SK-N-MC (cell line): ENCODE measurements around the gene GALR2.
A peak's percentile ranks its signal among the peaks of the same experiment; 100 is the strongest.

Source experiments
- DNase-seq: peaks from one replicate; pipeline ENCODE4 v3.0.0-alpha.2; 2011; ENCODE audit warnings: low read depth, low spot score
- H3K27ac ChIP-seq: fragments of 200-600 bp; sonication (generic); 2 replicates; pipeline ENCODE4 v1.5.1; 2016; ENCODE audit warnings: mixed run types
- H3K36me3 ChIP-seq: fragments of 200-600 bp; sonication (generic); 2 replicates; pipeline ENCODE4 v1.6.1; 2017; ENCODE audit warnings: antibody characterized with exemption, low read length, mixed read lengths; ENCODE audit not compliant: insufficient read depth
- H3K4me3 ChIP-seq: fragments of 200-600 bp; sonication (generic); 2 replicates; pipeline ENCODE4 v1.5.1; 2016
- H3K9ac ChIP-seq: fragments of 200-600 bp; sonication (generic); 2 replicates; pipeline ENCODE4 v1.8.0; 2017; ENCODE audit warnings: mixed run types, mixed read lengths; ENCODE audit not compliant: insufficient read length
- H3K9me3 ChIP-seq: fragments of 200-600 bp; sonication (generic); 2 replicates; pipeline ENCODE4 v1.6.1; 2017; ENCODE audit warnings: low read depth, mild to moderate bottlenecking, antibody characterized with exemption, low read length, moderate library complexity, mixed read lengths
- EZH2 ChIP-seq: fragments of 200-600 bp; sonication (generic); IDR thresholded peaks from one replicate; pipeline ENCODE4 v1.6.1; 2017; ENCODE audit warnings: antibody characterized with exemption
- FOXP2 ChIP-seq: optimal IDR thresholded peaks from 2 replicates; pipeline ENCODE3; 2011; ENCODE audit warnings: mild to moderate bottlenecking, moderate library complexity; ENCODE audit not compliant: insufficient read depth; ENCODE audit errors: extremely low read length, control extremely low read depth
- POLR2AphosphoS5 ChIP-seq: IDR thresholded peaks from 2 replicates; pipeline ENCODE4 v1.6.1; 2012; ENCODE audit warnings: mild to moderate bottlenecking, low read depth, low read length, borderline replicate concordance

Gene GALR2

GRCh38 chr17:76080768-76081287, 6.2 kb downstream of the GALR2 start:
- Histone ChIP-seq H3K9me3 (no peaks in the 10 kb centered on the region), H3K9ac (no peak overlapping the region), H3K4me3 (no peak overlapping the region), H3K36me3 (peaks cover 16% of the 10 kb centered on the region; the same call in 1 of the 2 replicates), H3K27ac (no peak overlapping the region)
- DNase-seq, result no peak
- TF ChIP-seq EZH2, result no peak
- TF ChIP-seq POLR2AphosphoS5, result no peak
- no peak for TF ChIP-seq FOXP2

- H3K9me3 ChIP-seq, result no peaks in the 10 kb centered on the region
- no peak for DNase-seq
- H3K9ac ChIP-seq, result no peak overlapping the region
- TF ChIP-seq EZH2, result no peak
- TF ChIP-seq POLR2AphosphoS5, result 0 out of 2 replicates have a peak, but pooled peaks have one; percentile 9
- TF ChIP-seq FOXP2, result no peak
- no peak overlapping the region for H3K27ac ChIP-seq
- peaks cover 17% of the 10 kb centered on the region; the same call in 1 of the 2 replicates for H3K36me3 ChIP-seq
- no peak overlapping the region for H3K4me3 ChIP-seq
Observed at GRCh38 chr17:76081295-76082210, 7.0 kb downstream of the GALR2 start.

GRCh38 chr17:76082326-76083251, 8.0 kb downstream of the GALR2 start:
- DNase-seq, result no peak
- no peak overlapping the region for H3K9ac ChIP-seq
- H3K4me3 ChIP-seq, result no peak overlapping the region
- H3K27ac ChIP-seq, result 0 out of 2 replicates have a peak overlapping the region, but pooled peaks have one; percentile 42
- no peaks in the 10 kb centered on the region for H3K9me3 ChIP-seq
- TF ChIP-seq POLR2AphosphoS5, result no peak; the same call in 1 of the 2 replicates
- TF ChIP-seq FOXP2, result no peak
- TF ChIP-seq EZH2, result no peak
- H3K36me3 ChIP-seq, result peaks cover 17% of the 10 kb centered on the region; the same call in 1 of the 2 replicates

- Histone ChIP-seq H3K36me3 (peaks cover 20% of the 10 kb centered on the region; the same call in 1 of the 2 replicates), H3K9me3 (no peaks in the 10 kb centered on the region), H3K27ac (0 out of 2 replicates have a peak overlapping the region, but pooled peaks have one; percentile 42), H3K4me3 (no peak overlapping the region), H3K9ac (no peak overlapping the region)
- no peak for DNase-seq
- TF ChIP-seq FOXP2, result no peak
- no peak for TF ChIP-seq POLR2AphosphoS5
- TF ChIP-seq EZH2, result no peak
Observed at GRCh38 chr17:76083536-76084182, 9.1 kb downstream of the GALR2 start.

- Histone ChIP-seq H3K27ac (no peak overlapping the region), H3K9ac (no peak overlapping the region), H3K4me3 (no peak overlapping the region), H3K9me3 (no peaks in the 10 kb centered on the region), H3K36me3 (peaks cover 28% of the 10 kb centered on the region; the same call in 1 of the 2 replicates)
- TF ChIP-seq POLR2AphosphoS5 (no peak), EZH2 (no peak), FOXP2 (no peak)
- no peak for DNase-seq
Observed at GRCh38 chr17:76085066-76085730, 10.6 kb downstream of the GALR2 start.

- TF ChIP-seq POLR2AphosphoS5 (no peak), EZH2 (no peak), FOXP2 (no peak)
- Histone ChIP-seq H3K4me3 (no peak overlapping the region), H3K36me3 (peaks cover 28% of the 10 kb centered on the region; the same call in 1 of the 2 replicates), H3K9me3 (no peaks in the 10 kb centered on the region), H3K9ac (no peak overlapping the region), H3K27ac (no peak overlapping the region)
- DNase-seq, result no peak
Observed at GRCh38 chr17:76085731-76086366, 11.3 kb downstream of the GALR2 start.

- TF ChIP-seq EZH2 (no peak), FOXP2 (no peak), POLR2AphosphoS5 (no peak)
- Histone ChIP-seq H3K27ac (no peak overlapping the region), H3K36me3 (peaks cover 28% of the 10 kb centered on the region; the same call in 1 of the 2 replicates), H3K9me3 (no peaks in the 10 kb centered on the region), H3K4me3 (no peak overlapping the region), H3K9ac (no peak overlapping the region)
- no peak for DNase-seq
Observed at GRCh38 chr17:76086384-76086783, 11.8 kb downstream of the GALR2 start.
